ENCODE measurements around the gene CCDC88B.
A peak's percentile ranks its signal among the peaks of the same experiment; 100 is the strongest.

Gene CCDC88B

DNA sequence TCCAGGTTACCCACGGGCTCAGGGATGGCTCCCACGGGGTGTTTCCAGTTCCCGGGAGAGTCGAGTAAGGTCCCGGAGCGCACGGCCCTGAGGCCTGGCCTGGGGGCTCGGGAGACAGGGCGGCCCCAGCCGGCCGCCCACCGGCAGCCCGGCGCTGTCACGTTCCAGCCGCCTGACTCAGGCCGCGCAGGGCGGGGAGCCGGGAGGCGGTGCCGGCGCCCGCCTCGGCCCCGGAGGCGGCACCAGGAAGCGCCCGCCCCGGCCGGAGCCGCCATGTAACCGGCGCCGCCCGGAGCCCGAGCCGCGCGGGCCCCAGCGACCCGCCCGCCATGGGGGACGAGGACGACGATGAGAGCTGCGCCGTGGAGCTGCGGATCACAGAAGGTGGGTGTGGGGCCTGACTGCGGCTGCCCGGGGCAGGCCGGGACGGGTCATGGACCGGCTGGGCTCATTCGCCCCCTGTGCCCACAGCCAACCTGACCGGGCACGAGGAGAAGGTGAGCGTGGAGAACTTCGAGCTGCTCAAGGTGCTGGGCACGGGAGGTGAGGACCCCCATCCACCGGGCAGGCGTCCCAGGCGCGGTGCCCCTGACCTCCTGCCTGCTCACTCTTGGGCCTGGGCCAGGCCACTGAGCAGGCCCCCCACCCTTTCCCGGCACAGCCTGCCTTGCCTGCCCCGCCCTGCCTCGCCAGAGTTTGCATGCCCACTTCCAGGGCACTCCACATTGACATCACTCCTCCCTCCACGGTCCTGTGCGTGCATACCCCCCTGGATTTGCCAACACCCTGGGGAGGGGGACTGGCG, 19.1 kb downstream of the CCDC88B start, which contains the start of gene RPS6KA4:
Gene RPS6KA4 (plus strand): TSS at position 256 of the 805 bp plus-strand sequence. CDS start 74 bp downstream, at position 330.
- peak in 45 of 58 donors; percentile 12 to 68 (median 45) for DNase-seq

DNA sequence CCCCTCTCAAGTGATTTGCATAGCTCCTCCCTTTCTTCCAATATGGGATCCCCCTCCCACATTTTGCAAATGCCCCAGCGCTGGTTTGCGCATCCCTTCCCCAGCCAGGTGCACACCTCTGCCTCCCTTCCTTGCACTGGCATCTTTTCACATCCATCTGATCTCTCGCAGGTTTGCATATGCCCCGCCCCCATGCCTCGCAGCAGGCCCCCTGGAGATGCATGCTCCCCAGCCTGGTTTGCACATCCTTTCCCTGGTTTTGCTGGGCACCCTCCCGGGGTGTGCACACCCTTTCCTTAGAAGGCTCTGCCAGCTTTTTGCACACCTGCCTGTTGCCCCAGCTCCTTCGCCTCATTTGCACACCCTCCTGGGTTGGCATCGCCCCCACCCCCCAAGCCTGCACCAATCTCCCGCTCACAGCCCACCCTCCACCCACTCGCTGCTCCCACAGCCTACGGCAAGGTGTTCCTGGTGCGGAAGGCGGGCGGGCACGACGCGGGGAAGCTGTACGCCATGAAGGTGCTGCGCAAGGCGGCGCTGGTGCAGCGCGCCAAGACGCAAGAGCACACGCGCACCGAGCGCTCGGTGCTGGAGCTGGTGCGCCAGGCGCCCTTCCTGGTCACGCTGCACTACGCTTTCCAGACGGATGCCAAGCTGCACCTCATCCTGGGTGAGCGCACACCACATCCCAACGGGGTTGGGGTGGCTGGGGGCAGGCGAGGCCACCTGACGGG, 19.9 kb downstream of the CCDC88B start:
- peak in 30 of 58 donors; percentile 14 to 68 (median 39) for DNase-seq

DNA sequence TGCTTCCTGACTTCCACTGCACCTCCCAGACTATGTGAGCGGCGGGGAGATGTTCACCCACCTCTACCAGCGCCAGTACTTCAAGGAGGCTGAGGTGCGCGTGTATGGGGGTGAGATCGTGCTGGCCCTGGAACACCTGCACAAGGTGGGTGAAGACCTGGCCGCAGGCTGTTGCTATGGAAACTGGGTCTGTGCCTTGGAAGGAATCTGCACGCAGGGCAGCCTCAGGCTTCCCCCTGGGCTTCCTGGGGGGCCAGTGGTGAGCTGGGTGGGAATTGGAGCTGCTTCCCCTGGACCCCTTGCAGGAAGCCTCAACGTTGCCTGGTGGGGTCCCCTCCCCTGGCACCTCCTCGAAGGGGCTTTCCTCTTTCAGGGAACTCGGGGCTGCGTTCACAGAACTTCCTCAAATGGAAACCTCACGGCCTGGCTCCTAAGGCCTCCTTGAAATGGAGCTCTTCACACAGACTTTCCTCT, 20.5 kb downstream of the CCDC88B start:
- DNase-seq: no peak

DNA sequence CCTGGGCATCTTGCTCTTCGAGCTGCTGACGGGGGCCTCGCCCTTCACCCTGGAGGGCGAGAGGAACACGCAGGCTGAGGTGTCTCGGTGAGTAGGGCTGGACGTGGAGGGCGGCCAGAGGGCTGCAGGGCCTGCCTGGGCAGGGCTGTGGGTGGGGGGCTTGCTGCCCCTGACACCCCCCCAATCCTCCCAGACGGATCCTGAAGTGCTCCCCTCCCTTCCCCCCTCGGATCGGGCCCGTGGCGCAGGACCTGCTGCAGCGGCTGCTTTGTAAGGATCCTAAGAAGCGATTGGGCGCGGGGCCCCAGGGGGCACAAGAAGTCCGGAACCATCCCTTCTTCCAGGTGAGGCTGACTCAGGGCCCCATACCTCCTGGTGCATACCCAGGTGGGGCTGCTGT, 21.7 kb downstream of the CCDC88B start:
- DNase-seq: no peak

DNA sequence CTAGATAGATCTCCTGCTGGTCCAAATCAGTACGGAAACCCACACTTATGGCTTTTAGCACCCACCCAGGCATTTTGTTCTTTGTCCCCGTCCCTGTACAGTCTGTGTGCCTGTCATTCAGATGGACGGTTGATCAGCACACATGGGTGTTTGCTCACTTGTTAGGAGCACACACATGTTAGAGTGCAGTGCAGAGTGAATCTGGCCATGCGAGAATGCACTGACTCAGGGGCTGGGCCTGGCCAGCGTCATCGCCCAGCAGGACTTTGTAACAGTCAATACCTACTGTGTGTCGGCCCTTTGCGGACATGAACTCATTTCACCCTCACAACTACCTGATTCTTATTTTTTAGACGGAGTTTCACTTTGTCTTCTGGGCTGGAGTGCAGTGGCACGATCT, 22.3 kb downstream of the CCDC88B start:
- no peak for DNase-seq

DNA sequence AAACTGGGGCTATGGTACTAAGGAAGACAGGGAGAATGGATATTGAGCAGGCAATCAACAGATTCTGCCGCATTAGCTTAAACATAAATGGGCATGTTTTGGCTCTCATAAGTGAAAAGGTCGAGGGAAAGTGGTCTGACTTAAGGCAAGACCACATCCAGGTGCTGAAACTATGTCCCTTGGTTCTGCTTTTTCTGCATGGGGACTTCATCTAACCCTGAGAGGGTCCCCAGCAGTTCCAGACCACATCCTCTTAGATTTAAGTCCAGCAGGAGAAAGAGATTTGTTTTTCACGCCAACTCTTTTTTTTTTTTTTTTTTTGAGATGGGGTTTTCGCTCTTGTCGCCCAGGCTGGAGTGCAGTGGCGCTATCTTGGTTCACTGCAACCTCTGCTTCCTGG, 24.4 kb downstream of the CCDC88B start:
- no peak for DNase-seq

DNA sequence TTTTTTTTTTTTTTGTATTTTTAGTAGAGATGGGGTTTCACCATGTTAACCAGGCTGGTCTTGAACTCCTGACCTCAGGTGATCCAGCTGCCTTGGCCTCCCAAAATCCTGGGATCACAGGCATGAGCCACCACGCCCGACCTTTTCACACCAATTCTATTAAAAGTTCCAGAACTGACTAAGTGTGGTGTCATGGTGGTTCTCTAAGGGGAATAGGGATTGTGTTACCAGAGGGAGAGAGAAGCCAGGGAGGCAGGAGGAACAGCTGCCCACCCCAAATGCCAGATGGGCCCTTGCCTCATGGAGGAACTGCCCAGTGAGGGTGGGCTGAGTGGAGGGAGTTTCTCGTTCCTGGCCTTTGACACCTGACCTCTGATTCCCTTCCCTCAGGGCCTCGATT, 24.9 kb downstream of the CCDC88B start:
- DNase-seq: no peak

DNA sequence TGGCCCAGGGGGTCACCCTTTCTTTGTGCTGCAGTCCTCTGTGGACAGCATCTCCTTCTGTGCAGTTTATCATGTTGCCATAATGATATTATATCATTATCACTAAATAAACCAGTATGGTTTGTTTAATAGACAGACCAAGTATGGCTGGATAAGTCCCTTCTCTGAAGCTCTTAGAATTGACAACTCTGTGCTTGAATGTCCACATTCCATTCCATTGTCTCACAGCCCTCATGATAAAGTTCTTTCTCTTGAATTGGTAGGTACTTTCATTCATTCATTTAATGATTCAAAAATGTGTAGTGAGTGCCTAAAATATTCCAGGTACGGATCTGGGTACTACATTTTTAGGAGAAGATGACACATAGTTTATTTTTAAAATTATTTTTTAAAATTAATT, 26.7 kb downstream of the CCDC88B start:
- no peak for DNase-seq

DNA sequence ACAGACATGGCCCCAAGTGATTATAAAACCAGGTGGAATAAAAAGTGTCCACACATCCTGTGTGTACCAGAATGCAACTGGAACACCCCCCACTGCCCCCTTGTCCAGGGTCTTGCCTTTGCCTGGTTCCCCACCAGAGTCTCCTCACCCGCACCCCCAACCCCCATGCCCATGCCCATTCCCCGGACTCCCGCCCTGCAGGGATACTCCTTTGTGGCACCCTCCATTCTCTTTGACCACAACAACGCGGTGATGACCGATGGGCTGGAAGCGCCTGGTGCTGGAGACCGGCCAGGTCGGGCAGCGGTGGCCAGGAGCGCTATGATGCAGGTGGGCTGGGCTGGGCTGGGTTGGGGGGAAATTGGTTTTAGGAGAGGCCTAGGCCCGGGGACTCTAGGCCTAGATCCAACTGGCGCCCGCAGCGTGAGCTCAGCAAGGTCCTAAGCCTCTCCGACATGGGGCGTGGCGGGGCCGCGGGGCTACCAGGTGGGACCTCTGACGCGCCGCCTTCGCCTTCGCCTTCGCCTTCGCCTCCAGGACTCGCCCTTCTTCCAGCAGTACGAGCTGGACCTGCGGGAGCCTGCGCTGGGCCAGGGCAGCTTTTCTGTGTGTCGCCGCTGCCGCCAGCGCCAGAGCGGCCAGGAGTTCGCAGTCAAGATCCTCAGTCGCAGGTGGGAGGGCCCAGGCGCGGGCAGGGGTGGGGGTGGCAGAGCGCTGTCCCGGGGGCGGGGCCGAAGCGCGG, 28.1 kb downstream of the CCDC88B start:
- DNase-seq: no peak

DNA sequence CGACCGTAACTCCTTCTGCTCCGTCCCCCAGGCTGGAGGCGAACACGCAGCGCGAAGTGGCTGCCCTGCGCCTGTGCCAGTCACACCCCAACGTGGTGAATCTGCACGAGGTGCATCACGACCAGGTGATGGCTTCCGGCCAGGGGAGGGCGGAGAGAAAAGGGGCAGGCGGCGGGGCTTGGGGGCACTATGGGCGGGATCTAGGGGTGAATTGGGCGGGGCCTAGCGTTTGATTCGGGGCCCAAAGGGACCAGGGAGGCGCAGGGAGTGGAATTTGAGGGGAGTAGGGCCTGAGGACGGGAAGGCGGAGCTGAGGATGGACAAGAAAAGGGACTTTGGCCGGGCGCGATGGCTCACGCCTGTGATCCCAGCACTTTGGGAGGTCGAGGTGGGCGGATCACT, 28.7 kb downstream of the CCDC88B start:
- DNase-seq: no peak

DNA sequence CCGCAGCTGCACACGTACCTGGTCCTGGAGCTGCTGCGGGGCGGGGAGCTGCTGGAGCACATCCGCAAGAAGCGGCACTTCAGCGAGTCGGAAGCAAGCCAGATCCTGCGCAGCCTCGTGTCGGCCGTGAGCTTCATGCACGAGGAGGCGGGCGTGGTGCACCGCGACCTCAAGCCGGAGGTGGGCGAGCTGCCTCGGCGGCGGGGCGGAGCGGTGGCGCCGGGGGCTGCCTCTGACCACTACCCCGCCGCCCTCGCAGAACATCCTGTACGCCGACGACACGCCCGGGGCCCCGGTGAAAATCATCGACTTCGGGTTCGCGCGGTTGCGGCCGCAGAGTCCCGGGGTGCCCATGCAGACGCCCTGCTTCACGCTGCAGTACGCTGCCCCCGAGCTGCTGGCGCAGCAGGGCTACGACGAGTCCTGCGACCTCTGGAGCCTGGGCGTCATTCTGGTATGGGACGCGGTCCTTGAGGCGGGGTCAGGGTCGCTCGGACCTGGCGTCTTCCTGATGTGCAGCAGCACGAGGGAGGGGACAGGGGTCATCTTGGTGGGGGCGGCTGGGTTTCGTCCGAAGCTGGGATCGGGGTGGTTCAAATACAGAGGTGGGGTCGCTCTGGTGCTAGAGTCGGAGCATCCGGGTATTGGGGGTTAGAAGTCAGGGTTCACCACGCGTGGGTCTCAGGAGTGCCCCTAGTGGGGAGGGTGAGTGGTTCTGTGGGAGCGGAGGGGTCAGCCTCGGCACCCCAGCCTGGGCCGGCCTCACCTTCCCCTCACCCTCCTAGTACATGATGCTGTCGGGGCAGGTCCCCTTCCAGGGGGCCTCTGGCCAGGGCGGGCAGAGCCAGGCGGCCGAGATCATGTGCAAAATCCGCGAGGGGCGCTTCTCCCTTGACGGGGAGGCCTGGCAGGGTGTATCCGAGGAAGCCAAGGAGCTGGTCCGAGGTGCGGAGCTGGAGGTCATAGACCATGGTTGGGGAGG, 29.7 kb downstream of the CCDC88B start:
- DNase-seq: no peak

DNA sequence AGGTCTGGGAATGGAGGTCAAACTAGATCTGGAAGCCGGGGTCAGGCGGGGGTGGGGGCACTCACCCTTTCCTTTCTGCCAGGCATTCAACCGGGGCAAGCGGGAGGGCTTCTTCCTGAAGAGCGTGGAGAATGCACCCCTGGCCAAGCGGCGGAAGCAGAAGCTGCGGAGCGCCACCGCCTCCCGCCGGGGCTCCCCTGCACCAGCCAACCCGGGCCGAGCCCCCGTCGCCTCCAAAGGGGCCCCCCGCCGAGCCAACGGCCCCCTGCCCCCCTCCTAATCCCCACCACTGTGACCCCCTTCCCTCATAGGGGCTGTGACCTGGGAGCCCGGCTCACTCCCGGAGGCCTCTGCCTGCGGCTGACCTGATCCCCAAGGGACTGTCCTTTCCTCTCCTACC, 31.2 kb downstream of the CCDC88B start:
- no peak for DNase-seq

DNA sequence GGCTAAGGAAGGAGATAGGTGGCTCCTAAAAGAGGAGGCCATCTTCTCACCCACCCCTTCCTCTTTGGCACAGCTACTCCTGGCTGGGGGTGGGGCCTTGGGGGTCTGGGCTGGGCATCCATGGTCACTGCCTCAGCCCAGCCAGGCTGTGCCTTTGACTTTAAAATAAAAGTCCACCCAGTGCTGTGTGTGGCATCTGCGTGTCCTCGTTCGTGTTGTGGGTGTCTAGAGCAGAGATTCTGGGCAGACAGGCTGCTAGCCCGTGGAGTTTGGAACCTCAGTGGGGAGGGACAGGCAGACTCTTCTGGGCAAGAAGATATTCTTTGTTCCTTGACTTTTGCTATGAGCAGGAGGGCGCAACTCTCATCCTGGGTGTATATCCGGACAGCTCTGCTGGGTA, 32.0 kb downstream of the CCDC88B start:
- peak in 1 of 58 donors; percentile 10 for DNase-seq

DNA sequence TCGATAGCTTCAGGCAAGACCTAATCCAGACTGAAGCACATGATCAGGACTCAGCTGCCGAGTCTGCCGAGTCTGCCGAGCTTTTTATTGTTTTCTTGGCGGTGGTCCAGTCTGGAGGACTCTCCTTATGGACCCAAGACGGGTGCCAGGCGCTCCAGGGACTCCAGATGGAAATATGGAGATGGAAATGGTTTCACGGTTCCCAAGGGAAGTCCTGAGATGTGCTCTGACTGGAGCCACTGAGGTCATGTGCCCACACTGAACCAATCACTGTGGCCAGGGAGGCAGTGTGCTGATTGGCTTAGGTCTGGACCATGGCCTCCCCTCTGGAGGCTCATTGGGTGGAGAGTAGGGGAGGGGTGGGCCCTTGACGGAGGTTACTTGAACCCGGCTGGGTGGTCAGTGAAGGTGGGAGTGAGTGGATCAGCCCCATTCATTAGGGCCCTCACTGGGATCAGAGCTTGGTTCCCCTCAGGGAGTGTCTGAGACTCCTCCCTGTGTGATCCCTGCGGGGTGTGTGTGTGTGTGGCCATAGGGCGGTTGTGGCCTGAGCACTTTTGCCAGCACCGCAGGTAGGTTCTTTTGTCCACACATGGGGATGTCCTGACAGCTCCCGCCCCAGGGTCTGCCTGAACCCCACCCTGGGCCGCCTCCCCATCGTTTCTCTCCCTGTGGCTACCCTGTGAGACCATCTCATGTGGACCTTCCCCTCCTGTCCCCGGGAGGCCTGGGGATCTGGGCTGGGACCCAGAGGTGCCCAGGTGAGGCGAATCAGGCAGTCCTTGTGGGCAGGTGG, 33.0 kb downstream of the CCDC88B start:
- DNase-seq: peak; percentile 14 to 92 (median 71)

DNA sequence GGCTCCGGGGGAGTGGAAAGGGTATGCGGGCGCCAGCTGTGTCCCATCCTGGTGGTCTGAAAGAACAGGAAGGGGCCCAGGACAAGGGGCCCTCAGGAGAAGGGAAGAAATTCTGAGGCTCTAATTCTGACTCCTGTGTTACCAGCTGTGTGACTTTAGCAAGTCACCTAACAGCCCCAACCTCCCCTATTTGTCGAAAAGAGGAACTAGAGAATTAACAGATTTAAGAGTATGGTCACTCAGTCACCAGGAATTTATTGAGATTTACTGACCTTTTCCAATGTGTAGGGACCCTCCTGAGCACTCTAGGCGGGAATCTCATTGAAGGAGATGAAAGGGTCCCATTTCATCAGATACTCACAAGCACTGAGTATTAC, 33.6 kb downstream of the CCDC88B start:
- DNase-seq: no peak

DNA sequence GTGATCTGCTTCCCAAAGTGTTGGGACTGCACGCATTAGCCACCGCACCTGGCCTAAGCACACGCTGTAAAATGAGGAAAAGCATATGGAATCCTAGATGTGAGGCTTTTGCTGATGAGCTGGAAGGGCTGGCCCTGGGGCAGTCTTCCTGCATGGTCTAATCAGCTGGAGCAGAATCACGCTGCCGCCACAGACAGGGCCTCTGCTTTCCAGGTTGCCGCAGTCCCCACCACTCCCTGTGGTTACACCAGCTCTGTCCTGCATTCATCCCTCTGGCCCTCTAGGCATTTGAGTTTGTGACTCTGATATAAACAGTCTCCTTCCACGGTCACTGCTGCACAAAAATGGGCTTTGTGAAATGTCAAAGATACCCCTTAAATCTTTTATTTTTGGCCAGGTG, 36.1 kb downstream of the CCDC88B start:
- DNase-seq: no peak

DNA sequence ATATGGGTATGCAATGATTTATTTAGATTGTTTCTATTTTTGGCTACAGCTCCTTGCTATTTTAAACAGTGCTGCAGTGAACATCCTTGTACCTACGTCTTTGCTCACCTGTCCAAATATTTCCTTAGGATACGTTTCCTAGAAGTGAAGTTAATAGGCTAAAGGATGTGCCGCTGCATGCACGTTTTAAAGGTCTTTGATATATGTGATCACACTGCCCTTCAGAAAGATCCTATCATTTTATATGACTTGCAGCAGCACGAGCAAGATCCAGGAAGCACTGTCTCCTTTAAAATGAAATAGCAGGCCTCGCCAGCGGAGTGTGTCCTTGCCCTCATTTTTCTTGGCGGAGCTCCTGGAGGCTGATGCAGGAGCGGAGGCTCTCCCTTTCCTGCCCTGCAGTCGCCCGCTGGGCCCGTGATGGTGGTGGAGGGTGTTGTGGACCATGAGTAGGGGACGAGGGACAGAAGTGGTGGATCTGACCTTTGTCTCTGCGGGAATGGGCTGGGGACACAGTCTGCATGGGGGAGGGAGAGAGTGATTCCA, 38.4 kb downstream of the CCDC88B start:
- DNase-seq: peak in 10 of 58 donors; percentile 7 to 43 (median 22)

DNA sequence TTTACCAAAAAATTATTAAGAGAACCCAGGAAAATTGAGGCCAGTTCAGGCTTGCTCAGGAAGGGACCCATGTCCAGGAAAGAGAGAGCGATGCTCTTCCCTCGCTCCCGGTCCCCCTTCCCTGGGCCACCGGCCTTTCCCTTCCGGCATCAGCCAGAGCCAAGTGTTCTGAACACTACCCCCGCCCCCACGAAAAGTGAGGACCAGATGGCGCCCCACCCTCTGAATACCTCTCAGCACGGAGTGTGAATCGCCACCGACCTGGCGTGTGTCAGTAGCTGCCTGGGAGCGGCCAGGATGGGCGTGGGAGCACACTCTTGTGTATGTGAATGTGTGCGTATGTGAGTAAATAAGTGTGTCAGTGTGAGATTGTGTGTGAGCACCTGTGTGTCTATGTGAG, 39.2 kb downstream of the CCDC88B start:
- DNase-seq: no peak
